Spinal cord (tissue), 10 donors: ENCODE results near the gene MAP2K7. TPM values are rescaled to one million over a fixed set of nuclear protein-coding genes. Genes with fewer than 3 reads are reported as not detected.

Experiments
- DNase-seq, 6 donors: peaks; one replicate each; pipeline versions ENCODE4 v3.0.0 to v3.0.0-alpha.2; 2013 to 2015; ENCODE audit warnings: low spot score in 6 of 6, low read depth in 4 of 6
- H3K27ac ChIP-seq: one replicate; pipeline ENCODE4 v1.5.1; 2013; ENCODE audit warnings: low read depth, low read length, control low read depth
- H3K27me3 ChIP-seq: one replicate; pipeline ENCODE4 v1.6.1; 2013; ENCODE audit warnings: low read length; ENCODE audit not compliant: control insufficient read depth, insufficient read depth
- H3K36me3 ChIP-seq: one replicate; pipeline ENCODE4 v1.6.1; 2013; ENCODE audit warnings: low read length; ENCODE audit not compliant: control insufficient read depth, insufficient read depth
- H3K4me1 ChIP-seq: one replicate; pipeline ENCODE4 v1.6.1; 2013; ENCODE audit warnings: low read length; ENCODE audit not compliant: control insufficient read depth, insufficient read depth
- H3K4me3 ChIP-seq: one replicate; pipeline ENCODE4 v1.5.1; 2013; ENCODE audit warnings: low read depth, low read length, control low read depth
- H3K9me3 ChIP-seq: one replicate; pipeline ENCODE4 v1.6.1; 2013; ENCODE audit warnings: low read length; ENCODE audit not compliant: control insufficient read depth, insufficient read depth
- WGBS: methylation state at CpG from one replicate; pipeline ENCODE4 v1.1.5; 2013; ENCODE audit warnings: missing lambda C conversion rate; ENCODE audit not compliant: insufficient coverage; 5-methylcytosine and 5-hydroxymethylcytosine counted together
- polyA plus RNA-seq, 2 donors: library from polyadenylated mRNA; unstranded; fragments of 120-200 nt; gene quantifications; one replicate each; pipeline ENCODE4 v1.2.1, GENCODE V29; 2013; ENCODE audit not compliant: insufficient read length in 2 of 2
- total RNA-seq, 2 donors: library from RNA; depleted of rRNA in 1 of 2; stranded (reverse); fragments of 120-200 nt in 1 of 2; fragments of >200 nt in 1 of 2; gene quantifications; one replicate each; pipeline versions ENCODE4 v1.2.3 to v1.2.4, GENCODE V29; 2013 to 2014
- donor health status: healthy.

Gene MAP2K7
- total and polyA plus RNA-seq, 4 donors, result 8.1 to 36.8 (median 21.7) TPM

DNA sequence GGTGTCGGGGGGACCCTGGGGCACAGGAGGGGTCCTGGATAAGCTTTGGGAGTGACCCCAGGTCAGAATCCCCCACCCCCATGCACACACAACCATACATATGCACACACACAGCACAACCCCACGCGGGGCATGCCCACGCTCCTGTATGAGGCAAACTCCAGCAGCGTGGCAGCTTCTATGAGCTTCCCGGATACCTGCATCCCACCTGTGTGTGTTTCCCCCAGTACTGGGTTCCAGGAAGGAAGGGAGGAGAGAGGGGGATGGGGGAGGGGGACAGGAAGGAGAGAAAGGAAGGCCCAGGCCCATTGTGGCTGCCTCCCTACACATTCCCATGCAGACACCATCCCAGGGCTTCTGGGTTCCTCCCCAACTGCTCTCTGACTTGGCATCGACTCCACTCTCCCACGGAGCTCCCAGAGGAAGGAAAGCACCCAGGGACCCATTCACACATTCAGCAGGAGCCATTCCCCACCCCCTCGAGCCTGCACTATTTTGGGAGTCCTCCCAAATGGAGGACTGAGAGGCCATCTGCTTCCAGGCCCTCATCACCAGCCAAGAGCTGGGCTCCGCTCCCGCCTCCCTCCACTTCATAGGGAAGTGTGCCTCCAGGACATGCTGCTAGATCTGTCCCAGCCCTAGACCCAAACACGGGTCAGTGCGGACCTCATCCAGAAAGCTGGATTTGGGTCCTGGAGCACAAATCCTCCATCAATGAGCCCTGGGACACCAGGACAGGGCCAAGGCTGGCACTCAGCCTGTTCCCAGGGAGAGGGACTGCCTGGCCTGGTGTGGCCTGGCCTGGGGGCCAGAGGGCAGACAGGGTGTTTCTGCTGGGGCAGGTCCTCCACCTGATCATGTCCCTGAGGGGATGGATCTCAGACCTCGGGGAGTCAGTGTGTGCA, 42.7 kb upstream of the MAP2K7 start:
- H3K27ac ChIP-seq, result no peak overlapping the region
- peaks cover 87% of the 10 kb centered on the region for H3K36me3 ChIP-seq
- no peaks in the 10 kb centered on the region for H3K9me3 ChIP-seq
- H3K4me1 ChIP-seq, result peaks cover 19% of the 10 kb centered on the region
- 68% methylated on average over 9 of the region's 14 CpGs for WGBS
- DNase-seq, result peak in 1 of 6 donors; percentile 85
- H3K27me3 ChIP-seq, result peaks cover 2% of the 10 kb centered on the region
- H3K4me3 ChIP-seq, result no peak overlapping the region

DNA sequence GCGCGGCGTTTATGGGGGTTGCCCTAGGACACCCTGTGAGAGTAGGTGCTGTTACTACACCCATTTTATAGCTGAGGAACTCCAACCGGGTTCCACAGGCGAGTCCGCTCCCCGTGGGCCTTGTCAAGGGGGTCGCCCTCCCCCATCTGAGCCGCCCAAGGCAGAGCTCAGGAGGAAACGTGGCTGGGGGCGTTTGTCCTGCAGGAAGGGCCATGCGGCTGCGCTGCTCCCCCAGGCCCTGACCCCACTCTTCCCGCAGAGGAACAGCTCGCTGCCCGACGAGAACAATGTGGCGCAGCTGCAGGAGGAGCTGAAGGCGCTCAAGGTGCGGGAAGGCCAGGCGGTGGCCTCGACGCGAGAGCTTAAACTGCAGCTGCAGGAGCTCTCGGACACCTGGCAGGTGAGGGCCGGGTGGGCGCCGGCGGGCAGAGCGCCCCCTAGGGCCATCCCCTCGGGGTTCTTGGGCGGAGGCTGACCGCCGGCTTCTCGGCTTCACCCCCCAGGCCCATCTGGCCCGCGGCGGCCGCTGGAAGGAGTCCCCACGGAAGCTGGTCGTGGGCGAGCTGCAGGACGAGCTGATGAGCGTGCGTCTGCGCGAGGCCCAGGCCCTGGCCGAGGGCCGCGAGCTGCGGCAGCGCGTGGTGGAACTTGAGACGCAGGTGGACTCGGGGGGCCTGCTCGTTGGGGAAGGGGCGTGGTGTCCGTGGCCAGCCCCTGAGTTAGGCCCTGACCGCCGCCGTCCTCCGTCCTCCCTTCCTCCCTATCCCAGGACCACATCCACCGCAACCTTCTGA, 41.9 kb upstream of the MAP2K7 start:
- Histone ChIP-seq H3K4me1 (peaks cover 24% of the 10 kb centered on the region), H3K4me3 (peak overlapping the region; percentile 16), H3K36me3 (peaks cover 78% of the 10 kb centered on the region), H3K9me3 (no peaks in the 10 kb centered on the region), H3K27me3 (peaks cover under 1% of the 10 kb centered on the region), H3K27ac (no peak overlapping the region)
- DNase-seq, result no peak
- WGBS, result 42% methylated on average over 62 of the region's 63 CpGs

DNA sequence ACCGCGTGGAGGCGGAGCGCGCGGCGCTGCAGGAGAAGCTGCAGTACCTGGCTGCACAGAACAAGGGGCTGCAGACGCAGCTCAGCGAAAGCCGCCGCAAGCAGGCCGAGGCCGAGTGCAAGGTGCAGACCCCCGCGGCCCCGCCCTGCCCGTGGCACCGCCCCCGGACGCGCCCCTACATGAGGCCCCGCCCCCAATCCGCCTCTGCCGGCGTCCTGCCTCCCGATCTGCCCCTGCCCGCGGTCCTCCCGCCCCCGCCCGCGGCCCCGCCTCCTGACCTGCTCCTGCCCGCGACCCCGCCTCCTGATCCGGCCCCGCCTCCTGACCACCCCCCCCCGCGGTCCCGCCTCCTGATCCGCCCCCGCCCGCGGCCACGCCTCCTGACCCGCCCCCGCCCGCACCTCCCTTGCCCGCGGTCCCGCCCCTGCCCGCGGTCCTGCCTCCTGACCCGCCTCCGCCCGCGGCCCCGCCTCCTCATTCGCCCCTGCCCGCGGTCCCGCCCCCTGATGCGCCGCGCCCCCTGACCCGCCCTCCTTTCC, 41.2 kb upstream of the MAP2K7 start:
- peak overlapping the region; percentile 16 for H3K4me3 ChIP-seq
- no peaks in the 10 kb centered on the region for H3K9me3 ChIP-seq
- H3K27me3 ChIP-seq, result no peaks in the 10 kb centered on the region
- DNase-seq, result peak in 2 of 6 donors; percentile 77 to 86
- H3K4me1 ChIP-seq, result peaks cover 24% of the 10 kb centered on the region
- no peak overlapping the region for H3K27ac ChIP-seq
- 11% methylated on average over 27 of the region's 67 CpGs for WGBS
- H3K36me3 ChIP-seq, result peaks cover 76% of the 10 kb centered on the region

DNA sequence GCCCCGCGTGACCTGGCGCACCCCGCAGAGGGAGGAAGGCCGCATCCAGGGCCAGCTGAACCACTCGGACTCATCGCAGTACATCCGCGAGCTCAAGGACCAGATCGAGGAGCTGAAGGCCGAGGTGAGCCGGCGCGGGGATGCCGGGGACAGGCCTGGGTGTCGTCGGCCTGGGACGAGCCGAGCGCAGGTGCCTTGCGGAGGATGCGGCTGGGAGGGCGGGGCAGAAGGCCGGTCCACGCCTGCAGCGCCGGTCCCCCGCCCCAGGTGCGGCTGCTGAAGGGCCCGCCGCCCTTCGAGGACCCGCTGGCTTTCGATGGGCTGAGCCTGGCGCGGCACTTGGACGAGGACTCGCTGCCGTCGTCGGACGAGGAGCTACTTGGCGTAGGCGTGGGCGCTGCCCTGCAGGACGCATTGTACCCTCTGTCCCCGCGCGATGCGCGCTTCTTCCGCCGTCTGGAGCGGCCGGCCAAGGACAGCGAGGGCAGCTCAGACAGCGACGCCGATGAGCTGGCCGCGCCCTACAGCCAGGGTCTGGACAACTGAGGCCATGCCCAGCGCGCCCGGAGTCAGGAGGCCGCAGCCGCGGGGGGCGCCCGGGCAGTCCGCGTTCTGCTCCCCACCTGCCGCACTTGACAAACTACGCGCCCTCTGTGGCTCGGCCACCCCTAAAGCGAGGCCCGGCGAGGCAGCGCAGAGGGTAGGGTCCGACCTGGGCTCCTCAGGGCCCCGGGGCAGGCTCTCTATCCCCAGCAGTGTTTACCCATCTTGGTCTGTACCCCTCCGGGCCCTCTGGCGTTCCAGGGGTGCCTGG, 40.3 kb upstream of the MAP2K7 start:
- no peak overlapping the region for H3K4me3 ChIP-seq
- 56% methylated on average over 83 of the region's 83 CpGs for WGBS

GRCh38 chr19:7863971-7864689, 39.5 kb upstream of the MAP2K7 start:
- Histone ChIP-seq H3K4me1 (peaks cover 34% of the 10 kb centered on the region), H3K27ac (no peak overlapping the region), H3K27me3 (no peaks in the 10 kb centered on the region), H3K9me3 (no peaks in the 10 kb centered on the region), H3K4me3 (no peak overlapping the region), H3K36me3 (peaks cover 70% of the 10 kb centered on the region)
- no peak for DNase-seq
- WGBS, result 85% methylated on average over 11 of the region's 21 CpGs

More for the DNA sequence above, 40.3 kb upstream of the MAP2K7 start:
- Histone ChIP-seq H3K9me3 (no peaks in the 10 kb centered on the region), H3K36me3 (peaks cover 72% of the 10 kb centered on the region), H3K27ac (no peak overlapping the region), H3K27me3 (no peaks in the 10 kb centered on the region), H3K4me1 (peaks cover 27% of the 10 kb centered on the region)
- peak in 1 of 6 donors; percentile 28 for DNase-seq

DNA sequence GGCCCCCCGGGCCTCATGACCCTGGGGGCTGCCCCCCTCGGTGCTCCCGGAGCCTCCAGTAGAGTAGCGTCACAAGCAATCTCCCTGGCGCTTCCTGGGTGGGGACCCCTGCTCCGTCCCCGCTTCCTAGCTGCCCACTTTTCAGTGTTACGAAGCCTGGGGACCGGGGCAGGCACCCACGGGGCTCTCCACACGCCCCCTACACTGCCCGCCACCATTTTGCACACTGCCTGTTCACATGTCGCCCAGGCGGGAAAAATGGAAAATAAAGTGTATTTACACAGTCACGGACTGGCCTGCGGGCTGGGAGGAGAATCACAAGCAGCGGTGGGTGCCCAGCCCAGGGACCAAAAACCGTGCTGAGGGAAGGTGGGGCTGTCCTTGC, 39.0 kb upstream of the MAP2K7 start:
- peaks cover 64% of the 10 kb centered on the region for H3K36me3 ChIP-seq
- no peak overlapping the region for H3K4me3 ChIP-seq
- DNase-seq, result no peak
- peaks cover 38% of the 10 kb centered on the region for H3K4me1 ChIP-seq
- WGBS, result 73% methylated on average over 17 of the region's 18 CpGs
- H3K27ac ChIP-seq, result no peak overlapping the region
- H3K27me3 ChIP-seq, result no peaks in the 10 kb centered on the region
- H3K9me3 ChIP-seq, result no peaks in the 10 kb centered on the region

GRCh38 chr19:7865262-7865911, 38.3 kb upstream of the MAP2K7 start:
- Histone ChIP-seq H3K36me3 (peaks cover 58% of the 10 kb centered on the region), H3K4me1 (peaks cover 42% of the 10 kb centered on the region), H3K27me3 (no peaks in the 10 kb centered on the region), H3K9me3 (no peaks in the 10 kb centered on the region), H3K4me3 (no peak overlapping the region), H3K27ac (no peak overlapping the region)
- 54% methylated on average over 10 of the region's 10 CpGs for WGBS
- DNase-seq, result no peak

GRCh38 chr19:7866399-7867091, 37.1 kb upstream of the MAP2K7 start:
- Histone ChIP-seq H3K36me3 (peaks cover 56% of the 10 kb centered on the region), H3K27me3 (no peaks in the 10 kb centered on the region), H3K4me3 (no peak overlapping the region), H3K9me3 (no peaks in the 10 kb centered on the region), H3K27ac (no peak overlapping the region), H3K4me1 (peaks cover 41% of the 10 kb centered on the region)
- 66% methylated on average over 12 of the region's 12 CpGs for WGBS
- DNase-seq, result peak in 1 of 6 donors; percentile 15
